SK-N-SH (cell line): ENCODE data around the gene SEM1. TPM values are rescaled to one million over a fixed set of nuclear protein-coding genes. Genes with fewer than 3 reads are reported as not detected.

Source experiments
- CTCF ChIA-PET: fragments of 300-600, 350-600 bp; formaldehyde crosslinking; extraction: SDS; loops from one replicate; lab custom pipeline; 2021; lab: Yijun Ruan, JAX
- POLR2A ChIA-PET: fragments of 350-600 bp; sonication (Branson Sonifier 250); formaldehyde crosslinking; extraction: SDS; loops from one replicate; lab custom pipeline; 2020; ENCODE audit warnings: antibody characterized with exemption, inconsistent platforms; lab: Yijun Ruan, JAX
- DNase-seq: peaks from one replicate; pipeline ENCODE4 v3.0.0; 2012
- H2AFZ ChIP-seq: fragments of 200-600 bp; sonication (generic); 2 replicates; pipeline ENCODE4 v1.8.1; 2016; ENCODE audit warnings: antibody characterized with exemption, mild to moderate bottlenecking, low read depth
- H3F3A ChIP-seq: fragments of 200-600 bp; sonication (generic); replicated peaks from 2 replicates; pipeline ENCODE3; 2016; ENCODE audit warnings: antibody characterized with exemption, mild to moderate bottlenecking; ENCODE audit not compliant: insufficient read depth
- H3K27ac ChIP-seq, 2 experiments: fragments of 200-500 bp in 1 of 2; fragments of 200-600 bp in 1 of 2; sonication (Bioruptor generic) in 1 of 2; sonication (generic), shearing (Covaris generic) in 1 of 2; 2 replicates each; pipeline versions ENCODE4 v1.5.1 to v1.6.1; 2014 to 2016; ENCODE audit warnings: low read depth in 2 of 2, inconsistent platforms in 1 of 2, low read length in 1 of 2, mild to moderate bottlenecking in 1 of 2, mixed read lengths in 1 of 2
- H3K27me3 ChIP-seq: fragments of 200-600 bp; sonication (generic), shearing (Covaris generic); 2 replicates; pipeline ENCODE4 v1.6.1; 2016; ENCODE audit warnings: mixed run types; ENCODE audit not compliant: insufficient read depth
- H3K36me3 ChIP-seq, 2 experiments: fragments of 200-500 bp in 1 of 2; fragments of 200-600 bp in 1 of 2; sonication (Bioruptor generic) in 1 of 2; sonication (generic) in 1 of 2; replicated peaks in 1 of 2; 2 replicates each; pipeline versions ENCODE3 to v1.5.1; 2014 to 2016; ENCODE audit warnings: low read length in 1 of 2, mild to moderate bottlenecking in 1 of 2; ENCODE audit not compliant: insufficient read depth in 2 of 2, control insufficient read depth in 1 of 2
- H3K4me1 ChIP-seq, 2 experiments: fragments of 200-500 bp in 1 of 2; fragments of 200-600 bp in 1 of 2; sonication (Bioruptor generic) in 1 of 2; sonication (generic), shearing (Covaris generic) in 1 of 2; 2 replicates each; pipeline versions ENCODE4 v1.5.1 to v1.6.1; 2014 to 2016; ENCODE audit warnings: low read depth in 1 of 2, low read length in 1 of 2, mixed run types in 1 of 2; ENCODE audit not compliant: insufficient read depth in 2 of 2, control insufficient read depth in 1 of 2
- H3K4me2 ChIP-seq: fragments of 200-600 bp; sonication (generic), shearing (Covaris generic); 2 replicates; pipeline ENCODE4 v1.6.1; 2017; ENCODE audit warnings: mixed run types
- H3K4me3 ChIP-seq, 2 experiments: fragments of 200-500 bp in 1 of 2; fragments of 200-600 bp in 1 of 2; sonication (Bioruptor generic) in 1 of 2; sonication (generic), shearing (Covaris generic) in 1 of 2; 2 replicates each; pipeline versions ENCODE4 v1.5.1 to v1.8.1; 2014 to 2016; ENCODE audit warnings: low read depth in 2 of 2, inconsistent platforms in 1 of 2, low read length in 1 of 2, mild to moderate bottlenecking in 1 of 2, mixed read lengths in 1 of 2, moderate library complexity in 1 of 2
- H3K79me2 ChIP-seq: fragments of 200-600 bp; sonication (generic); 2 replicates; pipeline ENCODE4 v1.8.1; 2017; ENCODE audit warnings: mild to moderate bottlenecking; ENCODE audit not compliant: insufficient read depth
- H3K9ac ChIP-seq: fragments of 200-600 bp; sonication (generic); 2 replicates; pipeline ENCODE4 v1.6.1; 2017; ENCODE audit warnings: mixed run types
- H3K9me2 ChIP-seq: fragments of 200-600 bp; sonication (generic); 2 replicates; pipeline ENCODE4 v1.6.1; 2017; ENCODE audit warnings: mixed run types
- H3K9me3 ChIP-seq: fragments of 200-600 bp; sonication (generic); 2 replicates; pipeline ENCODE4 v1.6.1; 2017; ENCODE audit warnings: mixed run types, mild to moderate bottlenecking, moderate library complexity
- H4K20me1 ChIP-seq: fragments of 200-600 bp; sonication (generic); 2 replicates; pipeline ENCODE4 v1.6.1; 2017; ENCODE audit warnings: mild to moderate bottlenecking, mixed run types; ENCODE audit not compliant: insufficient read depth
- CHD2 ChIP-seq: fragments of 150-350 bp; IDR thresholded peaks from 2 replicates; pipeline ENCODE4 v1.6.1; 2018; ENCODE audit warnings: low read length; ENCODE audit not compliant: partially characterized antibody
- CTCF ChIP-seq: fragments of 200-600 bp; sonication (generic); IDR thresholded peaks from 2 replicates; pipeline ENCODE4 v1.6.1; 2017; ENCODE audit warnings: antibody characterized with exemption, mild to moderate bottlenecking, moderate library complexity
- EZH2phosphoT487 ChIP-seq: fragments of 200-600 bp; sonication (generic); IDR thresholded peaks from 2 replicates; pipeline ENCODE4 v1.6.1; 2017; ENCODE audit warnings: low read depth, mixed run types, mild to moderate bottlenecking, antibody characterized with exemption, moderate library complexity, borderline replicate concordance
- FOXJ3 ChIP-seq: sonication (generic); formaldehyde crosslinking; IDR thresholded peaks from 2 replicates; pipeline ENCODE4 v1.5.1; 2020; ENCODE audit warnings: mild to moderate bottlenecking, missing genetic modification reagents
- FOXM1 ChIP-seq: IDR thresholded peaks from 2 replicates; pipeline ENCODE4 v1.4.0; 2012; ENCODE audit warnings: low read depth, mild to moderate bottlenecking
- JUND ChIP-seq: IDR thresholded peaks from 2 replicates; pipeline ENCODE4 v1.4.0; 2012
- MAX ChIP-seq: IDR thresholded peaks from 2 replicates; pipeline ENCODE4 v1.4.0; 2012; ENCODE audit warnings: low read depth
- MEF2A ChIP-seq: IDR thresholded peaks from 2 replicates; pipeline ENCODE4 v1.4.0; 2012; ENCODE audit warnings: low read depth, borderline replicate concordance
- MXI1 ChIP-seq: IDR thresholded peaks from 2 replicates; pipeline ENCODE4 v1.6.1; 2012; ENCODE audit warnings: mild to moderate bottlenecking, low read depth, low read length, improper control_type of control experiment
- NFIC ChIP-seq: IDR thresholded peaks from 2 replicates; pipeline ENCODE4 v1.4.0; 2012; ENCODE audit warnings: borderline replicate concordance
- POLR2AphosphoS5 ChIP-seq: IDR thresholded peaks from 2 replicates; pipeline ENCODE4 v1.6.1; 2012; ENCODE audit warnings: low read depth, low read length
- SIN3A ChIP-seq: IDR thresholded peaks from 2 replicates; pipeline ENCODE4 v1.6.1; 2012; ENCODE audit warnings: low read depth, mild to moderate bottlenecking, low read length, moderate library complexity, borderline replicate concordance
- TAF1 ChIP-seq: IDR thresholded peaks from 2 replicates; pipeline ENCODE4 v1.6.1; 2012; ENCODE audit warnings: low read depth, mild to moderate bottlenecking, low read length, moderate library complexity, borderline replicate concordance
- TCF12 ChIP-seq: IDR thresholded peaks from 2 replicates; pipeline ENCODE4 v1.4.0; 2012
- TEAD4 ChIP-seq: IDR thresholded peaks from 2 replicates; pipeline ENCODE4 v1.4.0; 2012; ENCODE audit warnings: mild to moderate bottlenecking, borderline replicate concordance; ENCODE audit not compliant: insufficient read depth
- YY1 ChIP-seq: IDR thresholded peaks from 2 replicates; pipeline ENCODE4 v1.4.0; 2012; ENCODE audit warnings: low read depth, mild to moderate bottlenecking
- ZBTB33 ChIP-seq: IDR thresholded peaks from 2 replicates; pipeline ENCODE4 v1.4.0; 2012; ENCODE audit warnings: low read depth, borderline replicate concordance
- WGBS: methylation state at CpG from one replicate; pipeline ENCODE4 v1.1.6; 2017; ENCODE audit warnings: low lambda C conversion rate; 5-methylcytosine and 5-hydroxymethylcytosine counted together
- polyA plus RNA-seq, 3 experiments: library from polyadenylated mRNA; depleted of rRNA; stranded (reverse); fragments of >200 nt; gene quantifications; 2 replicates each; pipeline ENCODE4 v1.2.3, GENCODE V29; 2012

Gene SEM1
- polyA plus RNA-seq, 1 of the 3 experiments (the other 2 are of a cell fraction), result 56.3 TPM

- TF ChIP-seq TAF1 (no peak), EZH2phosphoT487 (no peak), CTCF (no peak), FOXJ3 (CRISPR knock-in tag) (no peak)
Measured at GRCh38 chr7:96648784-96649183, 60.9 kb downstream of the SEM1 start (continued).

GRCh38 chr7:96647733-96648132, 61.9 kb downstream of the SEM1 start:
- Histone ChIP-seq H2AFZ (no peak overlapping the region), H4K20me1 (no peaks in the 10 kb centered on the region), H3K9me3 (no peaks in the 10 kb centered on the region)
- CTCF ChIA-PET, result interaction anchor here (0.7 to 1.0 kb wide), 2 partner anchors 17 to 380 kb away, joined by 3 to 4 read pairs; no protein-coding TSS in a partner anchor
- no peak for TF ChIP-seq YY1
- no peak for TF ChIP-seq TEAD4
- no peak for TF ChIP-seq POLR2AphosphoS5
- no peak for TF ChIP-seq MXI1
- no peak for TF ChIP-seq JUND
- TF ChIP-seq FOXM1, result no peak
- no peak for TF ChIP-seq ZBTB33
- TF ChIP-seq FOXJ3 (CRISPR knock-in tag), result no peak
- no peak for TF ChIP-seq EZH2phosphoT487
- TF ChIP-seq NFIC, result no peak
- TF ChIP-seq MAX, result no peak
- TF ChIP-seq CHD2, result no peak
- TF ChIP-seq TCF12, result no peak
- TF ChIP-seq CTCF, result no peak
- TF ChIP-seq MEF2A, result no peak
- no peak for TF ChIP-seq SIN3A
- TF ChIP-seq, all 33 proteins: peak for 0
- H3K27me3 ChIP-seq, result no peaks in the 10 kb centered on the region
- no peaks in the 10 kb centered on the region for H3F3A ChIP-seq
- no peaks in the 10 kb centered on the region for H3K79me2 ChIP-seq
- no peak overlapping the region for H3K4me2 ChIP-seq
- H3K9me2 ChIP-seq, result no peaks in the 10 kb centered on the region
- no peak overlapping the region for H3K4me3 ChIP-seq
- no peak overlapping the region for H3K9ac ChIP-seq
- H3K27ac ChIP-seq, result no peak overlapping the region
- H3K36me3 ChIP-seq, result no peaks in the 10 kb centered on the region
- WGBS, result 47% methylated on average over 3 of the region's 3 CpGs
- POLR2A ChIA-PET, result no interaction called here
- no peaks in the 10 kb centered on the region for H3K4me1 ChIP-seq
- DNase-seq, result no peak
